Kidney tubule cell (primary cell): ENCODE results near the gene KCTD11.
"Not testable (repeated sequence)": the region's sequence is repeated elsewhere in the genome, so short reads cannot be mapped to it uniquely, and the experiment has no call there.

Experiments used
- DNase-seq: peaks from one replicate; pipeline ENCODE4 v3.0.0-alpha.2; 2018; ENCODE audit warnings: low spot score

KCTD11 gene

DNA sequence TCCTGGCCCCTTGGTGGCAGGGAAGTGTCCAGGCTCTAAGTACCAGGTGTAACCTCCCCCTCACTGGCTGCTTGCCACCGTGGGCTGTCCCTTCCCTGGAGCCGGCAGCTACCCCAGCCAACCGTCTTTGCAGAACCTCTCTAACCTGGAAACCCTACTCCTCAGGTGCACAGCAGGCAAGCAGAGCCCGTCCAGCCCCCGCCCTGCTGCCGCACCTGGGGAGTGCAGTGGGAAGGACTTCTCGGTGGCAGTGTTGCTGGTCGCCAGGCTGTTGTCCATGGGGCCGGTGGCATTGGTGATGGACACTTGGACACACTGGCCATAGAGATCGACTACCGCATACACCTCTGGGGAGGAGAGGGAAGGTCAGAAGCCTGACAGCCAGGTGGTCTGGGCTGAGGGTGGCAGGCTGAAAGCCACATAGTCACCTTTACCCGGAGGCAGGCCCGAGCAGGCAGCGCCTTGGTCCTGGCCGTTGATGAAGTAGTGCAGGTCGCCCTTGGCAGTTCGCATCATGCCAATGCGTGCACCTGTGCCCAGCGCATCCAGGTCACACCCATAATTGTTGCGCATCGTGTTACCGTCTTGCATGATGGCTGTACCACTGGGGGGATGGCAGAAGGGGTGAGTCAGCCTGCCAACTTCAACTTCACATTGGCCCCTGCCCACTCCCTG lies 29.3 kb upstream of the KCTD11 start:
- DNase-seq, result no peak

DNA sequence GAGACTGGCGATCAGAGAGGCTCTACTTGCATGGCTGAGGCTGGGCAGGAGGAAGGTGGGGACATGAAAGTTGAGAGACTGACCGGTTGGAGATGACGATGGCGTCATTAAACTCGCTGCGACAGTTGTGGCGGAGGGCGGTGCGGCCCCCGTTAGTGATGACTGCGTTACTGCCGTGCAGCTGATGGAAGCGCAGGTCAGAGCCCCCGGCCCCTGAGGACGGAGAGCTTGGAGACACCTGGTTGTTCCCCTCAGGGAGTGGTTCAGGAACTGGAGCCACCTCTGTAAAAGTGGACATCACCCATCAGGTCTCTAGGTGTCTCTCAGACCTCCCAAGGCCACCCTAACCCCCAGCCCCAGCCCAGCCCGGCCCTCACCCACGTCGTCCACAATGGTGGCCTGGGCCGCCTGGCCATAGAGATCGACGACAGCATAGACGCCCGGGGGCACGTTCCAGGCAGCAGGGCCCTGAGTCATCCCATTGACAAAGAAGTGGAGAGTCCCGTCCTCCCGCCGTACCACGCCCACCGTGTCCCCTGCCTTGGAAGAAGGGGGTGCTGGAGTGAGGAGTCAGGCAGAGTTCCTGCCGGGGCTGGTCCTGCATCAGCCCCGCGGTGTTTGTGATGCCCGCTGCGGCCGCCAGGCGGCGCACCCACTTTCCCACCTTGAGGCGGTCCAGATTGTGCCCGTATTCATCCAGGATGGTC lies 28.1 kb upstream of the KCTD11 start:
- DNase-seq, result no peak

DNA sequence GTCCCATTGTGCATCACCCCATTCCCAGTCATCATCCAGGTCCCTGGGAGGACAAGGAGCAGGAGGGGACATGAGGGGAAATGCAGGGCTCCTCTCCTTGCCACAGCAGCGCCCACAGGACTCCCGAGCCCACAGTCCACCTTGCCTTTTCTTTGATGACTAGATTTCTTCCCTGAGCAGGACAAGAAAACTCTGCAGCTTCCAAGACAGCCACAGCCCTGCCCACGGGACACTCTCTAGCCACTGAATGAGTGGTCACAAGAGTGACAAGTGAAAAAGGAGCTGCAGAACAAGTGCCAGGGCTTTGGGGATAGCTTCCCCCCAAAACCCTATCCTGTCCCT lies 27.6 kb upstream of the KCTD11 start:
- DNase-seq, result no peak

DNA sequence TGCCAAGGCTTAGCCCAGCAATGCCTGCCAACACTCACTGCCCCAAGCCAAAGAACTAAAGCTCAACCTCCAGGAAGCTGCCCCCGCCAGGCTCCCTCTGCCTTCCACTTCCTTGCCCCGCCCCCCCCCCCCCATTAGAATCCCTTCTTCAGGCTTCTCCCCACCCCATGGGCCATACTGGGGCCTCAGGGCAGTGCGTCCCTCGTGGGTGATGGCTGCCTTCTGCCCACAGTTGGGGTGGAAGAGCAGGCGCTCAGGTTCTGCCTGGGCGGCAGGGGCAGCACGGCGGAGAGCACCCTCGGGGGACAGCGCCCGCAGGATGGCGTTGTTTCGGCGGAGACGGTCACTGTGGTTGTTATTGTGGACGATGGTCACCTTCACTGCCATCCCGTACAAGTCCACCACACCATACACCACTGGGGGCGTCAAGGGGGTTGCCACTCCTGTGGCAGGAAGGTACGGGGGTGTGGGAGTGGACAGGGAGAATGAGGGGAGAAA lies 26.9 kb upstream of the KCTD11 start:
- no peak for DNase-seq

DNA sequence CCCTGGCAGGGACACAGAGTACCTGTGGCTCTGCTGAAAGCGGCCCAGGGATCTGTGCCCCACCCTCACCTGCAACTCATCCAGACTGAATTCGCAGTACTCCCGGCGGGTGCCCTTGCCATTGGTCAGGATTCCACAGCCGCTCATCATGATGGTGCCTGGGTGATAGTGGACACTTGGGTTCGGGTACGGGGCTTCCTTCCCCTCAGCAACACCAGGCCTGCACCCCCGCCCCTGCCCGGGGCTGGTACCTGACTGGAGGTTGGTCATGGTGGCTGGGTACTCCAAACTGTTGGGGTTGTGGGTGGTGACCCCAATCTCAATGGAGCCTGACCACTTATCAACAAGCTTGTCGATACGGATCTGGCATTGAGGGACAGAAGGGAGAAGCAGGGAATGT lies 25.8 kb upstream of the KCTD11 start:
- no peak for DNase-seq

DNA sequence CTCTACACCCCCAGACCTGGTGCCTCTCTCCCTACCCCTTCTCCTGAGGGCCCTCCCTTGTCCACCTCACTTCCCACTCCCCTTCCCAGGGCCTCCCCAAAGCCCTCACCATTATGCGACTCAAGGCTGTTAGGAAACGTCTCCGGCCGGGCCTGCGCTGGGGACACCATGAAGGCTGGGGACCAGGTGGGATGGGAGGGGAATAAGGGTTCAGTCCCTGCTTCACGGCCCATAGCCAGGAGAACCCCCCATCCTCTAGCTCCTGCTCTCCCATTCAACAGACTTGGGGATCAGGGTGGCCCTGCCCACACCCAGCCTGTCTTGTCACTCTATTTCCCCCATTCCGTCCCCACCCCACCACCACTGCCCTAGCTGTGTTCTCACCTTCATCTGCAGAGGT lies 24.9 kb upstream of the KCTD11 start:
- no peak for DNase-seq

DNA sequence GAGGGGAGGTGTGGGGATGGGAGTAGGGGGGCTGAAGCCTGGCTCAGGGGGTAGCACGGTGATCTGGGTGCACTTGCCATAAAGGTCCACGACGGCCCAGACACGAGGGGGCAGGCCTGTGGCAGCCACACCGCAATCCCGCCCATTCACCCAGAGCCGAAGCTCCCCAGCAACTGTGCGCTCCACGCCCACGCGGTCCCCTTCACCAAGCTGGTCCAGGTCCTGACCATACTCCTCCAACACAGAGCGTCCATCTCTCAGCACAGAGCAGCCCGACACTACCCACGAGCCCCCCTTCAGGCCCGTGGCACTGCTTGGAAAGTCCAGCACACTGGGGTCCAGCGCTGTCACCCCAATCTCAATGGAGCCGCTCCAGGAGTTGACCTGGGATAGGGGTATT lies 24.5 kb upstream of the KCTD11 start:
- no peak for DNase-seq

DNA sequence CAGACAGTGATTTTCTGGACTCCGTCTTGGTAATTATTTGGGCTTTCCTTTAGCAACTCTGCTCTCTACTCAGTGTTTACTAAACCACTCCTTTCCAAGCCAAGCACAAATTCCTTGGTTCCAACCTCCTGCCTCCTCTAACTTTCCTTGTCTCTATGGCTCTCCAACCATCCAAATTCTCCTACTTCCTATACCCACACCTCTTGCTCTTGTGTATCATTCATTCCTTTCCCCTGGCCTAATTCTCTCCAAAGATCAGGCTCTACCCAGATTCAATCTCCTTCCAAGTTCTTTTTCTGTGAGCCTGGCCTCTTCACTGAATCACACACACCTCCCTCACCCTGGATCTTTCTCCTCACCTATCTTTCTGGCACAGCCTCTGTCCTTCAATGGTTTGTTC lies 24.0 kb upstream of the KCTD11 start:
- no peak for DNase-seq

DNA sequence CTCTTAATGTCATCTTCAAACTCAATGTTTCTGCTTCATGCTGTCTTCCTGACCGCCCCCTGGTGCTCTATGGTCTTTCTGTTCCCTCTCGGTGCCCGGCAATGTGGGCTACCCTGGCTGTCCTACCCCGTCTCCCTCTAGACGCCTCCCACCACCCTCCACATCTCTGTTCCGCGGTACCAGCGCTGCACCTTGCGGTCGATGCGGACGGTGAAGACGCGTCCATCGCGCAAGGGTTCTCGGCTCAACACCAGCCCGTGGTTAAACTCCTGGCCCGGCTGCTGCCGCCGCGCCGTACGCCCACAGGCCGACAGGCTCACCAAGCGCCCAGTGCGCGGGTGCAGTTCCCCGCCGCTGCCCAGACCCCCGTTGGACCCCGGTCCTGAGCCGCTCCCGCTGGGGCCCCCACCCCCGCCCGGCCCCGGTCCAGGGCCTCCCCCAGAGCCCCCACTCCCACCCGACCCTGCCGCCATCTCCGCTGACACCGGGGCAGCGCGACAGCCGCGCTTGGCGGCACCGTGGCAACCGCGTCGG lies 23.1 kb upstream of the KCTD11 start, which contains the start of gene NEURL4:
Gene NEURL4 (minus strand): TSS at position 496 of the 534 bp plus-strand sequence. CDS start 23 bp downstream, at position 473.
- no peak for DNase-seq

DNA sequence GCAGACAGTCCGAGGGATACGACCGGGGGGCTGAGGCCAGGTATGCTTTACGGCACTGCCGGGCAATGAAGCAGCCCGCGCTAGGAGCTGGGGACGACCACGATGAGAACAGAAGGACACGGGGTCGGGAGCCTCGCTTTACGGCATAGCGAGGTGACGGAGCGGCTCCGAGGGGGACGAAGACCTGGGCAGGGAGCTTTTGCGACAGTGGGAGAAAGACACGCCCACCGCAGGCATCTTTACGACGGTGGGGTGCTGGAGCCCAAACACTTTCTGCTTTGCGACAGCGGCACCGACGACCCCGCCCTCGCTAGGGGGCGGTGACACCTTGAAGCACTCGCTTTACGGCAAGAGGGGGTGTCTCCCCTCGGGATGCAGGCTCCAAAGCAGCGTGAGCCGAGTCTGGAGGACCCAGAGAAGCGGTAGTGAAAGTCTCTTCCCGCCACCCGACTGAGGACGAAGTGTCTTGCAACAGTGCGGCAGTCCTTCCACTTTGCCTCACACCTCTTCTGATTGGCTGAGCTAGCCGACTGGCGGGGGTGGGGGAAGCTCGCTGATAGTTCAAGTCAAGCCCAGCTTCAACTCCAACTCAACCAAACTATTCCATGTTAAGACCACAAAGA lies 22.5 kb upstream of the KCTD11 start:
- peak; percentile 99 for DNase-seq

DNA sequence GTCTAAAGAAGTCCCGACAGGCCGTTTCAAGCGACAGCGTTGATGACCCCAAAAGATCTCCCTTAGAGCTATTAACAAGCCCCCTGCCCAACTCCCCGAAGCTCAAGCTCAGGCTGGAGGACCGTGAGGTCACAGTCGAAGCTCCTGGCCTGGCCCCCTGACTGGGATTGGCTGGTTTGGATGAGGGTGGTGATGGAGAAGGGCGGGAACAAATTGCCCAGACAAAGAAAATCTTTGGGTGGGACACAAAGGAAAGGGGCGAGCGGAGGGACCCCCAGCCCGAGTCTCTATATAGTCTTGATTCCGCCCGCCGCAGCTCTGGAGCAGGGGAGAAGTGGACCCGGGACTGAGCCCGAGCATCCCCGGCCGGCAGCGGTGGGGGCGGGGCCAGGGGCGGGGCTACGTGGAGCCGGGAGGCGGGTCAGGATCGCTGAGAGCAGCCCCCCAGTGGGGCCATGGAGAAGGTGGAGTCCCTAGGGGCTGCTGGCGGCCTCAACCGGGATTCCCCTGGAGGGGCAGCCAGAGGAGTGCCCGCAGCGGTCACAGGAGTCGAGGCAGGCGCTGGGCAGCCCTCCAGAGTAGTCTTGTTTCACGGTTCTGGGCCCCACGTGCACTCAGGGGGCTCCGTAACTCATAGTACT lies 21.8 kb upstream of the KCTD11 start:
- peak; percentile 79 for DNase-seq

DNA sequence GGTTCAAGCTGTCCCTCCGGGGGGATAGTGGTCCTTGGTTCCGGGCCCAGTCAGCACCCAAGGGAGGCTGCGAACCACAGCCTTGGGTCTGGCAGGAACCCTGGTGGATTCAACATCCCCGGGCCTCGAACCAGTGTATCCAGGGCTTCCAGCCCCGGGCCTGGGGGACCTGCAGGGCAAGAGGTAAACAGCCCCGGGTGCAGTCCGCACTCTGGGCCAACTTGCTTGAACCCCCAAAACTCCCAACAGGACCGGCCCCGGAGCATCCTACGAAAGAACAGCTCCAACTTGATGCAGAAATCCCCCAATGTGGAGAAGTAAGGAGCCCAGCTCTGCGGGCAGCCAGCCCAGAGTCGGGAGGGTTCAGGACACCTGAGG lies 21.3 kb upstream of the KCTD11 start:
- DNase-seq, result no peak

DNA sequence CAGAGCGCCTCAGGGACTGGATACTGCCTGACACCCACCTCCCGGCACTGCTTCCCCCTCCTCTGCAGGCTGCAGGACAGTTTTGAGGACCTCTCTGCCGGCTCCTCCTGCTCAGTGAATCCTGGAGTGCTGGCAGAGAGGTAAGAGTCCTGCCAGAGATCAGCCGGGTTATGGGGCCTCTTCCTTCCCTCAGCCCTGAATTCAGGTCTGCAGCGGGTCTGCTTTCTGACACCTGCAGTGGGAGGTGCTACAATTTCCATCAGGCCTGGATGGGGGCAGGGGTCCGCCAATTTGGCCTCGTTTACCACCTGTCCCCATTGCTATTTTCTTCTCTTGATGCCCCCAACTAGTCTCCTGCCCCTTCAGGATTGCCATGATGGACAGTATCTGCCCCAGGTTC lies 19.9 kb upstream of the KCTD11 start:
- DNase-seq, result no peak

DNA sequence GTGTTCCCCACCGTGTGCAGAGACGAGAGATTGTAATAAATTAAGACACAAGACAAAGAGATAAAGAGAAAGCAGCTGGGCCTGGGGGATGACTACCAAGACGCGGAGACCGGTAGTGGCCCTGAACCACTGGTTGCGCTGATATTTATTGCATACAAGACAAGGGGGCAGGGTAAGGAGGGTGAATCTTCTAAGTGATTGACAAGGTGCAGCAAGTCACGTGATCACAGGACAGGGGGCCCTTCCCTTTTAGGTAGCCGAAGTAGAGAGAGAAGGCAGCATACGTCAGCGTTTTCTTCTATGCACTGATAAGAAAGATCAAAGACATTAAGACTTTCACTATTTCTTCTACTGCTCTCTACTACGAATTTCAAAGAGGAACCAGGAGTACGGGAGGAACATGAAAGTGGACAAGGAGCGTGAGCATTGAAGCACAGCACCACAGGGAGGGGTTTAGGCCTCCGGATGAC lies 19.3 kb upstream of the KCTD11 start:
- DNase-seq, result not testable (repeated sequence)

DNA sequence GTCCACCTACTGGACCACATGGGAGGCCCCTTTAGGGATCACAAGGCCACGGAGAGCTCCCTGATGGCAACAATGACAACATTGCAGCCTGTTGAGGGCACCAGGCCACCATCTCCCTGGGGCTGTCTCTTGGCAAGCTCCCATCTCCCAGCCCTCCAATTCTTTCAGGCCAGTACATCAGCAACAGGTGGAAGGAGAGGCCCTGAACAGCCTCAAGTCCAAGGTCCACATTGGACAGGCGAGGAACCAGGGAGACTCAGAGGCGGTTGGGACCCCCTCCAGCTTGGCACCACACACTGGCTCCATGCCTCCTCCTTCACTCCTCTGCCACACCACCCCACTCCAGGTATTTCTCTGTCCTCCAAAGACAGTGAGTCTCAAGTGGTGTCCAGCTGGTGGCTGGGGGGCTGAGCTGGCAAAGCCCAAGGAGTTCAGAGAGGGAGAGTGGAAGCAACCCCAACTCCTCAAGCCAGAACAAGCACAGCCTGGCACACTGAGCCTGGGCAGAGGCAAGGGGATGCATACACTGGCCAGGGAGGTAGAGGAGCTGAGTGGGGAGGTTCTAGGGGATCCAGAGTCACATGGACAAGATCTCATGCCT lies 16.9 kb upstream of the KCTD11 start:
- no peak for DNase-seq

DNA sequence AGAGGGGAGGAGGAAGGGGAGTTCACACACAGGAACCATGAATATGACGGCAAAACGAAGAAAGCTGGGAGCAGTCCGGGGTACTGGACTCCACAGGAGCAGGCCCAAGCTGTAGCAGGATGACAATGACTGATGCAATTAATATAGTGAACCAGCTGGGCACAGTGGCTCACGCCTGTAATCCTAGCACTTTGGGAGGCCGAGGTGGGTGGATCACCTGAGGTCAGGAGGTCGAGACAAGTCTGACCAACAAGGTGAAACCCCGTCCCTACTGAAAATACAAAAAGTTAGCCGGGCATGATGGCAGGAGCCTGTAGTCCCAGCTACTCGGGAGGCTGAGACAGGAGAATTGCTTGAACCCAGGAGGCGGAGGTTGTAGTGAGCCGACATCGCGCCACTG lies 16.2 kb upstream of the KCTD11 start:
- DNase-seq, result not testable (repeated sequence)

DNA sequence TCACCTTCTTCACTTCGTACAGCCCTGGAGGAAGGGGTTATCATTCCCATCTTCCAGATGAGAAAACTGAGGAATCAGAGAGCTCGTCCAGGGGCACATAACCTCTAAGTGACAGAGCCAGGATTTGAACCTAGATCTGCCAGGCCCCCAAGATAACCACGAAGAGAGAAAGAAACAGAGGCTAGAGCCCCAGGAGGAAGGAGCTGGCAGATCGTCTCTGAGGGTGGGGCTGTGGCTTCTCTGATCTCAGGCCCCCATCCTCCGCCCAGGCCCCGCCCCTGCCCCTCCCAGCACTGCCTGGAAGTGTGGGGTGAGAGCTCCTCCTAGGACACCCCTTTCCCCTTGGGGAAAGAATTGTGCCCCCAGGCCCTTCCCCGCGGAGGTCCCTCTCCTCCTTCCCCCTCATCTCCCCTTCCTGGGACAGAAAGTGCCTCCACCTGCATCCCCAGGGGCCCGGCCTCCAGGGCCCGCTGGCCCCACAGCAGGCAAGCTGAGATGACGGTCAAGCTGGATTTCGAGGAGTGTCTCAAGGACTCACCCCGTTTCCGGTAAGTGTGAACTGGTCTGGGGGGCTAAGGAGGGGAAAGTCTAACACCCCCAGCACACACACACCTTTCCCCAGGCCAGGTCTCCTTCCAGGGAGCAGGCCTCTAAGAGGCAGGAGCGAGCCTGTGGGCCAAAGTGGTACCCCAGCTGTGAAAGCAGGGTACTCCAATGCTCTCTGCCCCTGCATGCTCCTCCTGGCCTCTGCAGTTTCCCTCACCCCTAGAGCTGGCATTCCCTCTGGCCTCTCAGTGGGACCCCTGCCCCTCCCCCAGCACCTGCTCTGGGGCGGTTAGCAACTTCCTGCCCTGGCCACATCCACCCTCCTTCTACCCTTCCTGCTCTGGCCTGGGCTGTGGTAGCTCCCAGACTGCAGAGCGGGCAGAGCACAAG lies 15.5 kb upstream of the KCTD11 start, which contains the start of gene ACAP1:
Gene ACAP1 (plus strand): TSS at position 290 of the 936 bp plus-strand sequence. CDS start 206 bp downstream, at position 496.
- no peak for DNase-seq

DNA sequence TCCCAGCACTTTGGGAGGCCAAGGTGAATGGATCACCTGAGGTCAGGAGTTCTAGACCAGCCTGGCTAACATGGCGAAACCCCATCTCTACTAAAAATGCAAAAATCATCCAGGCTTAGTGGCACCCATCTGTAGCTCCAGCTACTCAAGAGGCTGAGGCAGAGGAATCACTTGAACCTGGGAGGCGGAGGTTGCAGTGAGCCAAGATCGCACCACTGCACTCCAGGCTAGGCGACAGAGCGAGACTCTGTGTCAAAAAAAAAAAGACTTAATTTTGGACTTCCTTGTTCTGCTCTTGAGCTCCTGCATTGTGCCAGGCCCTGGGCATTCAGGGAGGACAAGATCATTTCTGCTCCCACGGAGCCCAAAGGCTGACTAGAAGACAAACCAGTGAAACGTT lies 14.4 kb upstream of the KCTD11 start:
- DNase-seq, result not testable (repeated sequence)

DNA sequence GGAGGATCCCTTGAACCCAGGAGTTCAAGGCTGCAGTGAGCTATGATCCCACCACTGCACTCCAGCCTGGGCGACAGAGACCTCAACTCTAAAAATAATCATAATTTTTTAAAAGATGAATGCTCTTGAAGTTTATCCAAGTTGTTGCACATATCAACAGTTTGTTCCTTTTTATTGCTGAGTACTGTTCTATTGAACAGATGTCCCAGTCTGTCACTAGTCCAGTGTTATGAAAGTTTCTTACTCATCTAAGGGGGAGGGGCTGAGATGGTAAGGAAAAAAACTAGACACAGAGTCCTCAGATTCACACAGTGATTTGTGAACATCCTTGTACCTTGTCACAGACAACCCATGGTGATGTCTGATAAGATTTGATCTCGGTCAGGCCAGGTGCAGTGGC lies 11.8 kb upstream of the KCTD11 start:
- DNase-seq, result no peak

DNA sequence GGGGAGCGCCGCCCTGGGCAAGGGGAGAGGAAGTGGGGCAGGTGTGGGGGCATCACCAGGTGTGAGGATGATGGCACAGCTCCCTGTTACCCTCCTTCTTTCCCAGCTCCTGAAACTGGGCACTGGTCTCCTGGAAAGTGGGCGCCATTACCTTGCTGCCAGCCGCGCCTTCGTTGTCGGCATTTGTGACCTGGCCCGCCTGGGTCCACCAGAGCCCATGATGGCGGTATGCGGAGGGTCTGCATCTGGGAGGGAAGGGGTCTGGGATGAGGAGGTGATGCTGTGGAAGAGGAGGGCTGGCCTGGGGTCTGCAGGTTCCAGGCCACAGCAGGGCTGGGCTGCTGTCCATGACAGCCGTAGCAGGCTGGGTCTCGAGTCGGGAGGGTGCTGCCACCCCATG lies 10.1 kb upstream of the KCTD11 start:
- no peak for DNase-seq

DNA sequence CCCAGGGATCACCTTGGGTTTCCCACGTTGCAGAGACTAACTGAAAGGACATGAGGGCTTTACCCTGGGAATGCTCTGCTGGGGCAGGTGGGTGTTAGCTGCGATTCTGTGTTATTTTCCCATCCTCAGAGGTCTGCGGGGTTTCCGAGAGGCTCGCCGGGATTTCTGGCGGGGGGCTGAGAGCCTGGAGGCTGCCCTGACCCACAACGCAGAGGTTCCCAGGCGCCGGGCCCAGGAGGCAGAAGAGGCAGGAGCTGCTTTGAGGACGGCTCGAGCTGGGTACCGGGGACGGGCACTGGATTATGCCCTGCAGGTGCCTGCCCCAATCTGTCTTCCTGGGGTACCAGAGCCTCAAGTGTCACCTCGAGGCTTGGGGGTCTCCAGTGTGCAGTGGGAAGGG lies 8.7 kb upstream of the KCTD11 start:
- DNase-seq, result no peak
